Stimulated activated CD4-positive, alpha-beta T cell treated with anti-CD3 and anti-CD28 coated beads, Interleukin-4, amount 100 ng/mL, for 48 hours (primary cell): ENCODE measurements around the gene RPS6KA1.
A peak's percentile ranks its signal among the peaks of the same experiment; 100 is the strongest.
"Not testable (repeated sequence)": the region's sequence is repeated elsewhere in the genome, so short reads cannot be mapped to it uniquely, and the experiment has no call there.

ENCODE experiments used
- DNase-seq, 2 donors: peaks; one replicate each; pipeline ENCODE4 v3.0.0-alpha.2; 2020; ENCODE audit warnings: low read depth in 2 of 2

The RPS6KA1 gene

GRCh38 chr1:26529655-26530409 lies at the start of gene RPS6KA1:
RPS6KA1 (plus strand) TSS chr1:26529761; CDS start chr1:26529921, 160 bp downstream.
- DNase-seq = peak; percentile 42 to 48

DNA sequence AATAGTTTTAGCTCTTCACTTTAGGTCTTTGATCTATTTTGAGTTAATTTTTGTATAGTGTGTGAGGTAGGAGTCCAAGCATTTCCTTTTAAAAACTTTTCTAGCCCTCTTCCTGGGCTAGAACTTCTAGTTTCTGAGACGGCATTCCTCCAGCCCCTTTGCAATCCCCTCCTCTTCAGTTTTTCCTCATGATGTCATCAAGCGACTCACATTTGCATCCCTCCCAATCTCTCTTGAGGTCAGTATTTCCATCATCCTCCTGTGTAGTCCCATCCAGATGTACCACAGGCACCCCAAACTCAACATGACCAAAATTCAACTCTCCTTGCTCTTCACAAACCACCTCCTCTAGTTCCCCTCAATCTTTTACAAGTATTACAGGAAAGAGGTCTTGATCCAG lies 46.6 kb upstream of the RPS6KA1 start:
- DNase-seq = no peak

- no peak for DNase-seq
Observed at GRCh38 chr1:26483980-26484379, 45.6 kb upstream of the RPS6KA1 start.

- DNase-seq = no peak
Observed at GRCh38 chr1:26490155-26490554, 39.4 kb upstream of the RPS6KA1 start.

DNA sequence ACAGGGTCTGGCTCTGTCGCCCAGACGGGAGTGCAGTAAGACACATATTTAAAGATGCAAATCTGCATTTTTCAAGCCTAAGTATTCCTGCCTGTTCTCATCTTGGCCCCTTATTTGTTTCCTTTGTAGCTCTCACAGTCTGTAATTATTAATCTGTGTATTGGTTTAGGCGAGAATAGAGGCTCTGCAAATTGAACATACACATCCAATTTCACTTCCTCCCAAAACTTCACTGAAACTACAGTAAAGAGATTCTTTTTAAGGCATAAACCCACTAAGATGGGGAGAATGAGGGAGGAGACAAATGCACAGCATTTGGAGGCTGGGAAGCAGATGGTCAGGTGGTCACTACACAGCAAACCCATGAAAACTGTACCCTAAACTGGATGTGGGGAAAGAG lies 36.3 kb upstream of the RPS6KA1 start:
- no peak for DNase-seq

DNA sequence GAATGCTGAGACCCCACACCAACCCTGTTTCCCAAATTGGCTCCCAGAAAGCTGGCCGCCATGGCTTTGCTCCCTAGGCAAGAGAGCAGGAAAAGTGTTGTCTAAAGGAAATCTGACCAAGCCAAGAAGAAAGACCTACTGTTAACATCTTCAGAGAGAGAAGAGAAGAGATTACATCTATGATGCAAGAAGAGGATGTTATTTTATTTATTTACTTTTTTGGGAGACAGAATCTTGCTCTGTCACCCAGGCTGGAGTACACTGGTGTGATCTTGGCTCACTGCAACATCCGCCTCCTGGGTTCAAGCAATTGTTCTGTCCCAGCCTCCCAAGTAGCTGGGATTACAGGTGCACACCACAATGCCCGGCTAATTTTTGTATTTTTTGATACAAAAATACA lies 35.6 kb upstream of the RPS6KA1 start:
- no peak for DNase-seq

- DNase-seq = no peak
Observed at GRCh38 chr1:26496861-26497260, 32.7 kb upstream of the RPS6KA1 start.

DNA sequence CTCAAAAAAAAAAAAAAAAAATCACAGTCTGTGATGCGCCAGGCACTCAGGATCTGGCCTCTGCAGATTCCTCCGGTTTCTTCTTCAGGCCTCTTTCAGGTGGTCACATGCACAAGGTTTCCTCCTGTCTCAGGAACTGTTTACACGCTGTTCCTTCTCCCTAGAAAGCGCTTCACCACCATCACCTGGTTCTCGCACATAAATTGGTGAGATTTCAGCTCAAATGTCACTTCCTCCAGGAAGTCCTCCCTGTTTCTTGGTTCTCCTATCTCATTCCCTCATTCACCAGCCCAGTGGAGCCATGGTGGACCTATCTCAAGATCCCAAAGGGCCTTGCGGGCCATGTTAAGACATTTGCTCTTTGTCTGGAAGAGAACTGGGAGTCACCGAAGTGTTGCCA lies 30.7 kb upstream of the RPS6KA1 start:
- no peak for DNase-seq

DNA sequence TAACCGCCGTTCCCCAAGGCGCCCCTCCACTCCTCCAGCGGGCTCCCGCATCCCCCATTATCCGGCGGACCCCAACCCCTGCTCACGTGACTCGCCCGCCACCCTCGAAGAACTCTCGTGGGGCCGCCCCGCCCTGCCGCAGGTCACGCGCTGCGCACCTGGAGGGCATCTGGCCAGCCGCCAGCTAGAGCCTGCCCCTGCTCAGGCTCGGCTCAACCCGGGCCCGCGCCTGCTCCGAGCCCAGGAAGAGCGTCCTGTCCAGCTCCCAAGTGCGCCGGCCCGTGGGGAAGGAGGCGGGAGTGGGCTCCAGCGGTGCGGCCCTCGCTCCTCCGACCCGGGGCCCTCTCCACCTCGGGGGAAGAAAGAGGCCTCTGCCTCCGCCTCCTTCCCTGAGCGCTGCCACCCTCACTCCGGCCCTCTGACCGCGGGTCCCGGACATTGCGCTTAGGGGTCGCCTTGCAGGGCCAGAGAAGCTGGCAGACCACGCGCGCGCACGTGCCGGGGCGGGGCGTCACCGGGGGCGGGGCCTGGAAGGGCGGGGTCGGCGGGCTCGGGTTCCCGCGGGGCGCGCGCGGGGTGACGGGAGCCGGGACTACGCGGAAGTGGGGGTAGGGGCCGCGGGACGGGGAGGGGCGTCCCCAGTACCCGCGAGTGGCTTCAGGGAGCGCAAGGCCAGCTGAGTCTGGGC lies 28.9 kb upstream of the RPS6KA1 start:
- DNase-seq = peak; percentile 90 to 96

- DNase-seq = not testable (repeated sequence)
Observed at GRCh38 chr1:26510711-26511110, 18.9 kb upstream of the RPS6KA1 start.

DNA sequence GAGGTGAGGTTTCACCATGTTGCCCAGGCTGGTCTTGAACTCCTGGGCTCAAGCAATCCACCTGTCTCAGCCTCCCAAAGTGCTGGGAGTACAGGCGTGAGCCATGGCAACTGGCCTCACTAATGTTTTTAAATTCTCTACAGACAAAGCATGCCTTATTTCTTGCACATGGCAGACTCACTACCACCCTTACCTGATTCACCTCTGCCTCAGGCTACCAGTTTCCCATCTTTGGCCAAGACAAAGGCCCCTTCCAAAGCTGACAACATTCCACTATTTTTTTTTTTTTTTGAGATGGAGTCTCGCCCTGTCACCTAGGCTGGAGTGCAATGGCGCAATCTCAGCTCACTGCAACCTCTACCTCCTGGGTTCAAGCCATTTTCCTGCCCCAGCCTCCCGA lies 13.7 kb upstream of the RPS6KA1 start:
- DNase-seq = not testable (repeated sequence)

DNA sequence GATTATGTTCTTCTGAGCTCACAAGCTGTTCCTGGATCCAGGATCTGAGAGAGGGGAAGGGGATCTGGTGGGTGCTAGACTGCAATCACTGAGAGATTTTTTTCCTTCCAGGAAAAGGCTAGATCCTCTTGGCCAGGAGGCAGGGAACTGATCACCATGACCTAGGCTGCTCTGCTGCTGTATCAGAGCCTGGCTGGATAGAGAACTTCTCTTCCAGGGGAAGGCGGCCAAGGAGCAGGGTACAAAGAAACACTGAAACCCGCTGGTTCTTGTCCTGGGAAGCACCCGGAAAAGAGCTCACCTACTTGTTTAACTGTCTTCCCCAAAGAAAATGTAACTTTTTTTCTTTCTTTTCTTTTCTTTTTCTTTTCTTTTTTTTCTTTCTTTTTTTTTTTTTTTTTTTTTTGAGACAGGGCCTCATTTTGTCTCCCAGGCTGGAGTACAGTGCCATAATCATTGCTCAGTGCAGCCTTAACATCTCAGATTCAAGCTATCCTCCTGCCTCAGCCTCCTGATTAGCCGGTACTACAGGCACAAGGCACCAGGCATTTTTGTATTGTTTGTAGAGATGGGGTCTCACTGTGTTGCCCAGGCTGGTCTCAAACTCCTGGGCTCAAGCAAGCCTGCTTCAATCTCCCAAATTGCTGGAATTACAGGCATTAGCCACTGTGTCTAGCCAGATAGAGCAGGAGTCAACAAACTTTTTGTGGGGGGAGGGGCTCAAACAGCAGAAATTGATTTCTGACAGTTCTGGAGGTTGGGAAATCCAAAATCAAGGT lies 12.4 kb upstream of the RPS6KA1 start:
- DNase-seq = no peak

DNA sequence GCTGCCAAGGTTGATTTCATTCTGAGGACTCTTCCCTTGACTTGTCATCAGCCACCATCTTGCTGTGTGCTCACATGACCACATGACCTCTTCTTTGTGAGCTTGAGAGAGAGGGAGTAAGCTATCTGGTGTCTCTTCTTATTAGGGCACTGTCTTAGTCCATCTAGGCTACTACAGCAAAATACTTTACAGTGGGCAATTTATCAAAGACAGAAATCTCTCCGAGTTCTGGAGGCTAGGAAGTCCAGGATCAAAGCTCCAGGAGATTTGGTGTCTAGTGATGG lies 11.9 kb upstream of the RPS6KA1 start:
- DNase-seq = no peak

- DNase-seq = no peak
Observed at GRCh38 chr1:26518355-26518754, 11.2 kb upstream of the RPS6KA1 start.

- no peak for DNase-seq
Observed at GRCh38 chr1:26520339-26520738, 9.2 kb upstream of the RPS6KA1 start.

GRCh38 chr1:26521669-26522030 lies 7.9 kb upstream of the RPS6KA1 start:
- DNase-seq = no peak

DNA sequence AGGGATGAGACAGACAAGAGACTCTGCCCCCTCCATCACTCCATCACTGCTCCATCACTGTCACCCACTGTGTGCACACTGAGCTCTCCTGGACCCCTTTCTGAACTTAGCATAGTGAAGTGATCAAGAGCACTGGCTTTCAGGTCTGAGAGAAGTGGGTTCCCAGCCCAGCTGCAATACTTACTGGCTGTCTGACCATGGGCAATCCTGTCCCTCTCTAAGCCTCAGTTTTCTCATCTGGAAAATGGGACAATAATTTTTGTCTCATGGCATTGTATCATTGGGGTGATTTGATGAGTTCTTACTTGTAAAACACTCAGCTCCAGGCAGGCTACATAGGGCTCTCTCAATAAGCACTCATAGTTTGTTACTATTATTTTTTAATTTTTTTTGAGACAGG lies 7.5 kb upstream of the RPS6KA1 start:
- no peak for DNase-seq

DNA sequence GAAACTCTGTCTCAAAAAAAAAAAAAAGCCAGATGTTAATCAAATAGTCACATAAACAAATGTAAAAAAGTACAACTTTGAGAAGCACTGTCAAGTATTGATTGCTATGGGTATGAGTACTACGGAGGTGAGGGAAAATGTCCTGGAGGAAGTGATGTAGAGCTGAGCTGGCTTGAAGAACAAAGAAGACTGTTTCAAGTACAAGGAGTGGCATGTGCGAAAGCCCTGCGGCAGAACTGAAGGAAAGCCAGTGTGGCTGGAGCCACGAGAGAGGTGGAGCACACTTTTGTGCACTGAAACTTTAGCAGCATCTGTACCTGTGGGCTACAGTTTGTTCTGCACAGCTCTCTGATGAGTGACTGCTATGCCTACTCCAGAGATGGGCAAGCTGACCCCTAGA lies 5.4 kb upstream of the RPS6KA1 start:
- DNase-seq = no peak

DNA sequence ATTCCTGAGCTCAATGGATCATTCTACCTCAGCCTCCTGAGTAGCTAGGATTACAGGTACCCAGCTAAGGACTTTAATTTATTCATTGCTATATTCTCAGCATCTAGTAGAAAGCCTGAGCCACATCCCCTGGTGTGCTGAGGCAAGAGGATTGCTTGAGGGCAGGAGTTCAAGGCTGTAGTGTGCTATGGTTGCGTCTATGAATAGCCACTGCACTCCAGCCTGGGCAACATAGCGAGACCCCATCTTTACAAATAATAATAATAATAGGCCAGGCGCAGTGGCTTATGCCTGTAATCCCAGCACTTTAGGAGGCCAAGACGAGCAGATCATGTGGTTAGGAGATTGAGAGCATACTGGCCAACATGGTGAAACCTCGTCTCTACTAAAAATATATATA lies 3.3 kb upstream of the RPS6KA1 start:
- no peak for DNase-seq

DNA sequence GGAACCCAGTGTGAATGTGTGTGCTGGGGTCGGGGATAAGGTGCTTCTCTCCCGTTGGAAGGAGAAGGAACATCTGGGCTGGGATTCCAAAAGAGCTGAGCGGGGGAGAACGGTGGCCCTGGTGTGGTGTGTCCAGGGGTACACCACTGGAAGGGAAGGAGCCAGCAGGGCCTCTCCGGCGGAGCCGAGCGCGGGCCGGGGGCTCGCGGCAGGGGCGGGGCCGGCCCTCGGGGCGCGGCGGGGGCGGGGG lies 231 bp upstream of the RPS6KA1 start:
- DNase-seq = no peak

DNA sequence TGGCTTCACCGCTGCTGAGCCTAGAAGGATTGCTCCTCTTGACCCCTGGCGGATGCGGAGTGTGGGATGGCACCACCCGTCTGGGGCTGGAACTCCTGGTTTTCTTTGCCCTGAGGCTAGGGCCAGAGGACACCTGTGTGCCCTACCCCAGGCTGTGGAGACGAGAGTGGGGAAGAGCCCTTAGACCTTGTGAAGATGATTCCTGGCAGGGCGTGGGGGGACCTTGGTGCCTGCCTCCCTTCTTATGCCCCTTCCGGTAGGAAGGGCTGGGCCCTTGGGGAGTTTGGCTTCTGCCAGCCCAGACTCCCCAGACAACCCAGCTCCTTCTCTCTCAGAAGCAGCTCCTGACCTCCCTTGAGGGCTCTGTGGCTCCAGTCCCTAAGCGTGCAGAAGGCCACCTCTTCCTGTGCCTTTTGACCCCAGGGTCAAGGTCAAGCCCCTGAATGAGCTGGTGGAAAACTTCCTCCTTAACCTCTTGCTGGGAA lies 891 bp downstream of the RPS6KA1 start:
- no peak for DNase-seq

DNA sequence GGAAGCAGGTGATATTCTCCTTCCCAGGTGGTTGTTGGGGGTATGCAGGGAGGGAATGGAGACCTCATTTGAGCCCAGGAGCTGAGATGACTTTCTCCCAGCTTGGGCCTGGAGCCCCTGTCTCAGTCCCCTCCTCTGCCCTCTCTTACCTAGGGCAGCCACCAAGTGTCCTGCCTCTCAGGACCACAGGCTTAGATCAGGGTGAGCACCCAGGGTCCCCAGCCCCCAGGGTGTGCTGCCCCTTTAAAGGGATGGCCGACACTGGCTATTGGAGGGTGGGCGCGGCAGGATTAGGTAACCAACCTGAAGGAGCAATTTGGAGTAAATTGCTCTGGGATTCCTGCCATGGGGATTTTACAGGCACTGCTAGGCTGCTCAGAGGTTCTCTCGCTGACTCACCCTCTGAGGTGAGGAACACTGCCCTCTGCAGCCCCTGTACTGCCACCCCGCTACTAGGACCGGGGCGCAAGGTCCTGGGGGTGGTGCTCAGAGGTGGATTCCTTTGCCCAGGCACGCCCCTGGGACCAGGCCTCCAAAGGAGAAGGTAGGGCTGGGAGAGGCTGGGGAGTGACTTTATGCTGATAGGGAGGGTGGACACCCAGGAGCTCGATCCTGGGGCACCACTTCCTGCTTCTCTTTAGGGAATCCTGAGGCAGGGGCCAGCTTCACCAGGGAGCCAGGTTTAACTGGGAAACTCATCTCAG lies 1.5 kb downstream of the RPS6KA1 start:
- no peak for DNase-seq
